ENCODE data around the gene LRCH3. TPM values are rescaled to one million over a fixed set of nuclear protein-coding genes. Genes with fewer than 3 reads are reported as not detected.
"Not testable (repeated sequence)": the region's sequence is repeated elsewhere in the genome, so short reads cannot be mapped to it uniquely, and the experiment has no call there.

Gene LRCH3
- total RNA-seq, 1 donor from 2014 or later = 70.2 TPM

GRCh38 chr3:197881970-197882338, 90.9 kb downstream of the LRCH3 start:
- no peaks in the 10 kb centered on the region for H3K27me3 Mint-ChIP-seq (ENCODE audit: unreplicated experiment)
- H3K4me3 Mint-ChIP-seq (ENCODE audit: unreplicated experiment) = no peak overlapping the region
- H3K4me1 Mint-ChIP-seq (ENCODE audit: unreplicated experiment) = peaks cover 12% of the 10 kb centered on the region
- H3K9me3 Mint-ChIP-seq (ENCODE audit: unreplicated experiment) = no peaks in the 10 kb centered on the region
- peaks cover 46% of the 10 kb centered on the region for H3K36me3 Mint-ChIP-seq (ENCODE audit: unreplicated experiment)
- no peak for TF ChIP-seq CTCF (IDR thresholded peaks at IDR 0.05)
- peak overlapping the region; percentile 4 for H3K27ac Mint-ChIP-seq (ENCODE audit: unreplicated experiment)
- DNase-seq (ENCODE audit: extremely low spot score, unreplicated experiment) = no peak

- H3K27me3 Mint-ChIP-seq (ENCODE audit: unreplicated experiment) = no peaks in the 10 kb centered on the region
- peaks cover 12% of the 10 kb centered on the region for H3K4me1 Mint-ChIP-seq (ENCODE audit: unreplicated experiment)
- no peak for TF ChIP-seq CTCF (IDR thresholded peaks at IDR 0.05)
- no peak for DNase-seq (ENCODE audit: extremely low spot score, unreplicated experiment)
- H3K36me3 Mint-ChIP-seq (ENCODE audit: unreplicated experiment) = peaks cover 46% of the 10 kb centered on the region
- no peak overlapping the region for H3K4me3 Mint-ChIP-seq (ENCODE audit: unreplicated experiment)
- no peaks in the 10 kb centered on the region for H3K9me3 Mint-ChIP-seq (ENCODE audit: unreplicated experiment)
- no peak overlapping the region for H3K27ac Mint-ChIP-seq (ENCODE audit: unreplicated experiment)
Measured at GRCh38 chr3:197882586-197882985, 91.5 kb downstream of the LRCH3 start.

- H3K36me3 Mint-ChIP-seq (ENCODE audit: unreplicated experiment) = peaks cover 43% of the 10 kb centered on the region
- no peak for DNase-seq (ENCODE audit: extremely low spot score, unreplicated experiment)
- H3K4me3 Mint-ChIP-seq (ENCODE audit: unreplicated experiment) = no peak overlapping the region
- no peaks in the 10 kb centered on the region for H3K9me3 Mint-ChIP-seq (ENCODE audit: unreplicated experiment)
- no peaks in the 10 kb centered on the region for H3K27me3 Mint-ChIP-seq (ENCODE audit: unreplicated experiment)
- no peak overlapping the region for H3K27ac Mint-ChIP-seq (ENCODE audit: unreplicated experiment)
- TF ChIP-seq CTCF (IDR thresholded peaks at IDR 0.05) = no peak
- H3K4me1 Mint-ChIP-seq (ENCODE audit: unreplicated experiment) = peaks cover 12% of the 10 kb centered on the region
Measured at GRCh38 chr3:197883541-197883940, 92.5 kb downstream of the LRCH3 start.

- peaks cover 12% of the 10 kb centered on the region for H3K4me1 Mint-ChIP-seq (ENCODE audit: unreplicated experiment)
- not testable (repeated sequence) for H3K27me3 Mint-ChIP-seq (ENCODE audit: unreplicated experiment); H3K4me3 Mint-ChIP-seq (ENCODE audit: unreplicated experiment); DNase-seq (ENCODE audit: extremely low spot score, unreplicated experiment); H3K9me3 Mint-ChIP-seq (ENCODE audit: unreplicated experiment); H3K27ac Mint-ChIP-seq (ENCODE audit: unreplicated experiment)
- peaks cover 36% of the 10 kb centered on the region for H3K36me3 Mint-ChIP-seq (ENCODE audit: unreplicated experiment)
Measured at GRCh38 chr3:197884330-197884729, 93.3 kb downstream of the LRCH3 start.

GRCh38 chr3:197886052-197886451, 95.0 kb downstream of the LRCH3 start:
- DNase-seq (ENCODE audit: extremely low spot score, unreplicated experiment); H3K27me3 Mint-ChIP-seq (ENCODE audit: unreplicated experiment); H3K9me3 Mint-ChIP-seq (ENCODE audit: unreplicated experiment); H3K27ac Mint-ChIP-seq (ENCODE audit: unreplicated experiment); H3K4me3 Mint-ChIP-seq (ENCODE audit: unreplicated experiment); H3K4me1 Mint-ChIP-seq (ENCODE audit: unreplicated experiment): not testable (repeated sequence)
- peaks cover 30% of the 10 kb centered on the region for H3K36me3 Mint-ChIP-seq (ENCODE audit: unreplicated experiment)

- H3K27ac Mint-ChIP-seq (ENCODE audit: unreplicated experiment); H3K4me1 Mint-ChIP-seq (ENCODE audit: unreplicated experiment); H3K27me3 Mint-ChIP-seq (ENCODE audit: unreplicated experiment); H3K9me3 Mint-ChIP-seq (ENCODE audit: unreplicated experiment); H3K4me3 Mint-ChIP-seq (ENCODE audit: unreplicated experiment): not testable (repeated sequence)
- peak; percentile 27 for DNase-seq (ENCODE audit: extremely low spot score, unreplicated experiment)
- H3K36me3 Mint-ChIP-seq (ENCODE audit: unreplicated experiment) = peaks cover 22% of the 10 kb centered on the region
Measured at GRCh38 chr3:197887430-197888053, 96.5 kb downstream of the LRCH3 start.
